Measurements from ENCODE around the gene ZNF470.

- no peak for TF ChIP-seq EZH2phosphoT487 (IDR thresholded peaks at IDR 0.05; ENCODE audit: low read depth)
- TF ChIP-seq, protein P1, sequence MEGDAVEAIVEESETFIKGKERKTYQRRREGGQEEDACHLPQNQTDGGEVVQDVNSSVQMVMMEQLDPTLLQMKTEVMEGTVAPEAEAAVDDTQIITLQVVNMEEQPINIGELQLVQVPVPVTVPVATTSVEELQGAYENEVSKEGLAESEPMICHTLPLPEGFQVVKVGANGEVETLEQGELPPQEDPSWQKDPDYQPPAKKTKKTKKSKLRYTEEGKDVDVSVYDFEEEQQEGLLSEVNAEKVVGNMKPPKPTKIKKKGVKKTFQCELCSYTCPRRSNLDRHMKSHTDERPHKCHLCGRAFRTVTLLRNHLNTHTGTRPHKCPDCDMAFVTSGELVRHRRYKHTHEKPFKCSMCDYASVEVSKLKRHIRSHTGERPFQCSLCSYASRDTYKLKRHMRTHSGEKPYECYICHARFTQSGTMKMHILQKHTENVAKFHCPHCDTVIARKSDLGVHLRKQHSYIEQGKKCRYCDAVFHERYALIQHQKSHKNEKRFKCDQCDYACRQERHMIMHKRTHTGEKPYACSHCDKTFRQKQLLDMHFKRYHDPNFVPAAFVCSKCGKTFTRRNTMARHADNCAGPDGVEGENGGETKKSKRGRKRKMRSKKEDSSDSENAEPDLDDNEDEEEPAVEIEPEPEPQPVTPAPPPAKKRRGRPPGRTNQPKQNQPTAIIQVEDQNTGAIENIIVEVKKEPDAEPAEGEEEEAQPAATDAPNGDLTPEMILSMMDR (IDR thresholded peaks at IDR 0.05; ENCODE audit: low read depth, low read length): no peak
Measured at GRCh38 chr19:56525214-56525860, 41.9 kb upstream of the ZNF470 start.

All from OCI-LY3 (cell line).